Heart left ventricle (tissue), 16 donors: ENCODE measurements around the gene UHRF1. TPM values are rescaled to one million over a fixed set of nuclear protein-coding genes. Genes with fewer than 3 reads are reported as not detected.

ENCODE experiments used
- ATAC-seq, 4 donors: fragments of 200-7000 bp; cut with Tn5 transposase; one replicate each; pipeline ENCODE4 v1.9.1; 2020 to 2022; ENCODE audit warnings: moderate library complexity in 4 of 4, mild to moderate bottlenecking in 3 of 4, moderate number of reproducible peaks in 1 of 4
- DNase-seq, 5 donors: peaks; one replicate each; pipeline ENCODE4 v3.0.0-alpha.2; 2020
- H3K27ac ChIP-seq, 12 donors: fragments of 200-600 bp; sonication (generic) in 4 of 12; one replicate each; pipeline versions ENCODE4 v1.5.0 to v1.8.0; 2016 to 2022; ENCODE audit warnings: mild to moderate bottlenecking in 2 of 12
- H3K27me3 ChIP-seq, 9 donors: fragments of 200-600 bp; sonication (generic) in 2 of 9; one replicate each; pipeline versions ENCODE4 v1.5.1 to v1.8.0; 2016 to 2022; ENCODE audit warnings: mild to moderate bottlenecking in 3 of 9
- H3K36me3 ChIP-seq, 9 donors: fragments of 200-600 bp; sonication (generic) in 2 of 9; one replicate each; pipeline versions ENCODE4 v1.5.0 to v1.8.0; 2018 to 2022; ENCODE audit warnings: mild to moderate bottlenecking in 2 of 9
- H3K4me1 ChIP-seq, 12 donors: fragments of 200-600 bp; sonication (generic) in 4 of 12; one replicate each; pipeline versions ENCODE4 v1.5.0 to v1.8.0; 2016 to 2022; ENCODE audit warnings: mild to moderate bottlenecking in 3 of 12
- H3K4me3 ChIP-seq, 12 donors: fragments of 200-600 bp; sonication (generic) in 4 of 12; one replicate each; pipeline versions ENCODE4 v1.5.0 to v1.8.0; 2017 to 2022; ENCODE audit warnings: mild to moderate bottlenecking in 9 of 12, moderate library complexity in 4 of 12
- H3K9me3 ChIP-seq, 12 donors: fragments of 200-600 bp; sonication (generic) in 4 of 12; one replicate each; pipeline versions ENCODE4 v1.5.0 to v1.8.0; 2016 to 2022; ENCODE audit warnings: mild to moderate bottlenecking in 1 of 12
- POLR2A ChIP-seq, 2 donors: fragments of 450-650 bp; IDR thresholded peaks; one replicate each; pipeline ENCODE4 v1.6.1; 2017; ENCODE audit warnings: antibody characterized with exemption in 2 of 2, mild to moderate bottlenecking in 2 of 2, moderate library complexity in 2 of 2
- WGBS, 4 donors: extraction: QIAGEN DNeasy Blood & Tissue Kit in 2 of 4; methylation state at CpG; one replicate each; pipeline versions ENCODE4 v1.1.5 to v1.1.7; 2013 to 2018; 5-methylcytosine and 5-hydroxymethylcytosine counted together
- intact Hi-C, 10 donors: fragments of 100-400 bp; cut with DNase I; formaldehyde crosslinking; loops; one replicate each; pipeline versions ENCODE4 v1.11.1 to v1.14.2; 2022
- polyA plus RNA-seq, 2 donors: library from polyadenylated mRNA; stranded (reverse); fragments of 200-250 nt; gene quantifications; one replicate each; pipeline ENCODE4 v1.2.3, GENCODE V29; 2013
- total RNA-seq, 9 donors: library from RNA; depleted of rRNA in 2 of 9; stranded (reverse); fragments of >200 nt in 2 of 9; fragmentation: NEBNext Ultra II Directional in 3 of 9; extraction: Animal tissue kit (Norgen Biotek cat#: 25700) in 3 of 9; gene quantifications; one replicate each; pipeline versions ENCODE4 v1.1.0 to v1.2.4, GENCODE V29; 2016 to 2023
- TF ChIP-seq, protein P1 (sequence below), 12 donors: fragments of 200-600 bp; sonication (generic) in 4 of 12; IDR thresholded peaks; one replicate each; pipeline versions ENCODE4 v1.5.0 to v1.8.0; 2018 to 2022; ENCODE audit warnings: antibody characterized with exemption in 12 of 12, mild to moderate bottlenecking in 5 of 12
- donor health status: ischemic (EF 13 %, LVEDD 7.1; RV severe dilation, severe dysfunction).
- donor health status: healthy with polysubstance abuse.
- donor health status: DM: no; HTN: yes; CAD: no.
- donor health status: DM: no; HTN: no; CAD: no.
- donor health status: ischemic (EF 25% LVEDD 6.9; RV normal size, moderate dysfunction).
- donor health status: ischemic (EF 25% LVEDD 5.7; RV mildly dilated, moderate dysfunction).
- donor health status: healthy.
- donor health status: DM: yes; HTN: yes; CAD: no.
- donor health status: ischemic (EF 35%, LVEDD 5.7; RV mildly dilated, moderate dysfunction).
- donor health status: nonischemic (EF 11% LVEDD 7.7; RV severe dilation, severe dysfunction).
- donor health status: DM: yes; HTN: yes; CAD: no.
- donor health status: PGD.
- donor health status: ischemic (EF 29% LVEDD 5.4; RV normal size, mild dysfunction).
- donor health status: nonischemic (EF 23%, LVEDD 6.1; RV moderate dilation, normal function).

Gene UHRF1
- total and polyA plus RNA-seq, 11 donors: 0.25 to 8.9 (median 0.74) TPM

DNA sequence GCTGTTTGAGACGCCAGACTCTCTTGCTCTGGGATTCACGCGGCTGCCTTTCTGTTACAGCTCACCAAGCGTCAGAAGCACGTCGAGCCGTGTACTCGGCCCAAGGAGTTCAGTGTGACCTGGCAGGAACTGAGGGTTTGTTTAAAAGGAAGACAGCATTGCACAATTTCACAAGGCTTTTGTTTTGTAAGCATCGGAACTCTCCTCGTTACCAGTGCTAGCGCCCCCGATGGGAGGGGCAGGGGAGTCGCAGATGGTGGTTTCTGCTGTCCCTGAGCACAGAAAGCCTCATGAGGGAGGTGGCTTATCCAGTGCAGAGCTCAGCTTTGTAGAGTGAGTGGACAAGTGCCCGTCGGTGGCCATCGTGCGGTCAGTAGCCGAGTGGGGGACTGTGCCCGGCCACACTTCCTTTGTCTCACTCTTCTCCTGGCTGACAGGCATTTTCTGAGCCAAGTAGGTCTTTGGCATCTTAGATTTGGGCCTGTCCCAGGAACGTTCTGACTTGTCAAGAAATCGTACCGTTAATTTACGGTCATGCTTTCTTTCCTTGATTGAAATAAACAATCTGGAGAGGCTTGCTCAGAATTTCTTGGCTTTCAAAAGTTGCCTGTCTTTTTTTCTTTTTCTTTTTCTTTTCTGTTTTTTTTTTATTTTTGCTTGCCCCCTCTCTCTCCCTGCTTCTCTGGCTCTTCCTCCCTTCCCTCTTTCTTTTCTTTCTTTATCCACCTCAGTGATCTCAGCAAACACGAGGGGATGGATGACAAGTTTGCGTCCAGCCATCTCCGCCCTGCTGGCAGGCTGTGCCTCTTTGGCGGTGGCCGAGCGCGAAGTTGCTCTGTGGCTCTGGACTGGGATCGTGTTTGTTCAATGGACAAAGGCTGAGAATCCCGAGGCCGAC is 67.3 kb downstream of the UHRF1 start:
- intact Hi-C loops: loop anchor here in 3 of 10 donors (10.0 kb wide), 1 partner anchor 48 kb away; no protein-coding TSS in a partner anchor
- Histone ChIP-seq H3K4me1 (peaks cover 10 to 95% (median 51%) of the 10 kb centered on the region in 12 donors), H3K27me3 (no peaks in the 10 kb centered on the region), H3K4me3 (peak overlapping the region in 8 of 12 donors; percentile 1 to 22 (median 16)), H3K27ac (peak overlapping the region; percentile 60 to 86 (median 71)), H3K9me3 (no peaks in the 10 kb centered on the region), H3K36me3 (peaks cover 0 to 3% (median 0%) of the 10 kb centered on the region in 9 donors)
- DNase-seq (peak; percentile 47 to 86 (median 76)), ATAC-seq (peak; percentile 62 to 80 (median 78))
- TF ChIP-seq, protein P1, sequence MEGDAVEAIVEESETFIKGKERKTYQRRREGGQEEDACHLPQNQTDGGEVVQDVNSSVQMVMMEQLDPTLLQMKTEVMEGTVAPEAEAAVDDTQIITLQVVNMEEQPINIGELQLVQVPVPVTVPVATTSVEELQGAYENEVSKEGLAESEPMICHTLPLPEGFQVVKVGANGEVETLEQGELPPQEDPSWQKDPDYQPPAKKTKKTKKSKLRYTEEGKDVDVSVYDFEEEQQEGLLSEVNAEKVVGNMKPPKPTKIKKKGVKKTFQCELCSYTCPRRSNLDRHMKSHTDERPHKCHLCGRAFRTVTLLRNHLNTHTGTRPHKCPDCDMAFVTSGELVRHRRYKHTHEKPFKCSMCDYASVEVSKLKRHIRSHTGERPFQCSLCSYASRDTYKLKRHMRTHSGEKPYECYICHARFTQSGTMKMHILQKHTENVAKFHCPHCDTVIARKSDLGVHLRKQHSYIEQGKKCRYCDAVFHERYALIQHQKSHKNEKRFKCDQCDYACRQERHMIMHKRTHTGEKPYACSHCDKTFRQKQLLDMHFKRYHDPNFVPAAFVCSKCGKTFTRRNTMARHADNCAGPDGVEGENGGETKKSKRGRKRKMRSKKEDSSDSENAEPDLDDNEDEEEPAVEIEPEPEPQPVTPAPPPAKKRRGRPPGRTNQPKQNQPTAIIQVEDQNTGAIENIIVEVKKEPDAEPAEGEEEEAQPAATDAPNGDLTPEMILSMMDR (IDR thresholded peaks at IDR 0.05): peak in 8 of 12 donors; percentile 18 to 49 (median 28)
- TF ChIP-seq POLR2A (IDR thresholded peaks at IDR 0.05): peak in 1 of 2 donors; percentile 25
- 35 to 48% (median 40%) methylated on average over 33 of the region's 33 CpGs for WGBS, 4 donors

DNA sequence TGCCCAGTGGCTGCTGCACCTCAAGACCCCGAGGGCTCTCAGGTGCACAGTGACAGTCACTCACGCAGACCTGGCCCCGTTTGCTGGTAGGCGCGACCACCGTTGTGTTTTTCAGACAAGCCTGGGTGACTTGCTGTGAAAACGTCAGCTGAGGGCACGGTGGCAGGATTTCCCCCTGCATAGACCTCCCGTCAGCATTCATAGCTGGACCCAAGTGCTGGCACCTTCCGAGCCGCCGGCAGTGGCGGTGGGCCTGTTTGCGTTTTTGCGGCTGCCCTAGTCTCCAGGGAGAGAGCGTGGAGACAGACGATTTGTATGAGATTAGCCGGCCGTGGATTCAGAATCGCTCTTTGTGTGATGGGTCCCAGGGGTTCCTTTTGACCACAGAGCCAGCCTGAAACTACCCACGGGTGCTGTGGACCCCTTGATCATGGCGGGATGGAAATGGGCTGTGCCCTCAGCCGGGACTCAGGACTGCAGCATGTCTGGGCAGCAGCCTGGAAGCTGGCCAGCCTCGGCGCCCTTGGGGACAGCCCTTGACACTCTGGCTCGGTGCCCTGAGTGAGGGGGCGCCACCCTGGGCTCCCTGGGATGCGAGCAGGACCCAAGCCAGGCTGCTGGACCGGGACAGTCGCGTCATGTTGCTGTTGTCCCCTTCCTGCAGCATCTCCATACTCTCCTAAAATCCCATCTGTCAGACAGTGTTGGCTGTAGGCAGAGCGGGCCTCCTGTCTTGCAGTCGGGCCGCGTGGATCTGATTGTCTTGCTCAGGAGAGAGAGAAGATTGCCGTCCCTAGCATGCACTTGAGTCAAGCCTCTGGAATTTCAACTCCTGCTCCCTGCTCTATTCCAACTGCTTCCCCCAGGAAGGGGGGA is 68.2 kb downstream of the UHRF1 start:
- no peak for TF ChIP-seq POLR2A (IDR thresholded peaks at IDR 0.05)
- TF ChIP-seq, protein P1 (IDR thresholded peaks at IDR 0.05): no peak
- H3K27ac ChIP-seq: peak overlapping the region; percentile 60 to 86 (median 71)
- 48 to 60% (median 53%) methylated on average over 19 to 36 of the region's 36 CpGs for WGBS, 4 donors
- ATAC-seq (peak; percentile 5 to 49 (median 30)), DNase-seq (peak in 3 of 5 donors; percentile 65 to 74 (median 69))
- no peaks in the 10 kb centered on the region for H3K27me3 ChIP-seq
- H3K4me1 ChIP-seq: peaks cover 10 to 87% (median 43%) of the 10 kb centered on the region in 12 donors
- H3K36me3 ChIP-seq: peaks cover 0 to 3% (median 0%) of the 10 kb centered on the region in 9 donors
- H3K4me3 ChIP-seq: peak overlapping the region in 4 of 12 donors; percentile 4 to 19 (median 11)
- intact Hi-C loops: loop anchor here in 3 of 10 donors (10.0 kb wide), 1 partner anchor 47 kb away; no protein-coding TSS in a partner anchor
- H3K9me3 ChIP-seq: no peaks in the 10 kb centered on the region

DNA sequence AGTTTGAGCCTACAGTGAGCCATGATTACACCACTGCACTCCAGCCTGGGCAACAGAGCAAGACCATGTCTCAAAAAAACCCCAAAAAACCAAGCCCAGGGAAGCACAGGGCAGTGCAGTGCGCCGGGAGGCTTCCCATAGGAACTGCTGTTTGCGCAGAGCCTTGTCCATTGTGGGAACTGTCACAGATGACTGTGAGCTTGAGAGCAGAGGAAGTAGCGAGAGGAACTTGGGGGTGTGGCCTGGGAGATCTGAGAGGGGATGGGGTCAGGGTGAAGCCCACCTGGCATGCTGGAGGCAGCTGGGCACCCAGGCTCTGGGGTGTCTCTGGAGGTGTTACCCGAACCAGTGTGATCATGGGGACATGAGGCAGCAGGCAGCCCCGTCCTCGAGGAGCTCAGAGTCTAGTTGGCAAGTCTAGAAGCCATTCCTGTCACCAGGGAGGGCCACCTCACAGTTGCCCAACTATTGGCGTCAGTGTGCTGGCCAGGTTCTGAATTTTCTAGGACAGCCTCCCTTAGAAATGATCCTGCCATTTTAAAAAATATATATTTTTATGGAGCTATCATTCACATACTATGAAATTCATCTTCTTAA is 70.0 kb downstream of the UHRF1 start:
- ATAC-seq (no peak), DNase-seq (no peak)
- Histone ChIP-seq H3K27ac (peak overlapping the region in 1 of 12 donors; percentile 7), H3K4me3 (no peak overlapping the region), H3K9me3 (no peaks in the 10 kb centered on the region), H3K4me1 (peaks cover 10 to 81% (median 47%) of the 10 kb centered on the region in 12 donors), H3K27me3 (no peaks in the 10 kb centered on the region), H3K36me3 (peaks cover 0 to 9% (median 0%) of the 10 kb centered on the region in 9 donors)
- intact Hi-C loops: loop anchor here in 3 of 10 donors (10.0 kb wide), 1 partner anchor 45 kb away; no protein-coding TSS in a partner anchor
- WGBS, 4 donors: 78 to 81% (median 79%) methylated on average over 7 to 8 of the region's 8 CpGs
- TF ChIP-seq, protein P1 (IDR thresholded peaks at IDR 0.05): no peak
- TF ChIP-seq POLR2A (IDR thresholded peaks at IDR 0.05): no peak
